ENCODE measurements around the gene PRUNE1.

The PRUNE1 gene

DNA sequence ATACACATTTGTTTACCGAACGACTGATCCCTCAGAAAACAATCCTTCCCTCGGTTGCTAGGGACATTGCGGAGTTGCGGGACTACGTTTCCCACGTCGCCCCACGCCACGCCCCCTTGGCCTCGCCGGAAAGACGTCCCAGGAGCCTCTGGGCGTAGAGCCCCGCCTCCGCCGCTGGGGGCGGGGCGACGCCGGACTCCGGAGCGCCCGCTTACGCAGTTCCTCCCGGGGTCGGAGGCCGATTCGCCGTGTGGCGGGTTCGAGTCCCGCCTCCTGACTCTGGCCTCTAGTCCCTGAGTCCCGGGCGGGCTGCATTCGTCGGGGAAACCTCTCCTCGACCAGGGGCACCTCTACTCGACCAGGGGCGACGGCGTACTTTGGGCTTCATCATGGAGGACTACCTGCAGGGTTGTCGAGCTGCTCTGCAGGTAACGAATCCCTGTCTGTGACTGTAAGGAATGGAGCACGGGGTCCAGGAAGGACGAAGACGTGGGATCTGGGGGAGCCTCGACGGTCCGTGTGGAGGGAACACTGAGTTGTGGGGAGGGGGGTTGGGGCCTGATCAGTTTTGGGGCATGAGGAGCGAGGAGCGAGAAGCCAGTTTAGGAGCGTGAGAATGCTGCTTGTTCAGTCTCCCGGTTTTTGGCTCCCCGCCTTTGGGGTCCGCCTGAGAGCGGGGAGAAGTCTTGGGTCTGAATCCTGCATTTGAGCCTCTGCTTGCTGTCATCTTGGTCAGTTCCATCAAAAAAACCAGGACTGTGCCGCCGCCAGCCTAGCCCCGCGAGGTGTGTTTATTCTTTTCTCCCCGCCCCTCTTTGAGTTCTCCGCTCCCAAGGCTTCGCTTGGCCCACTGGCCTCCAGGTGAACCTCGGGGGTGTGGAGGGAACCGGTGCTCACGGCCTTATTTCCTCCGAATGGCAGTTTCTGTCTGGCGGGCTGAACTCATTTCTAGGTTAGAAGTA lies at the start of gene PRUNE1:
Gene PRUNE1 (plus strand): TSS at position 206 of the 962 bp plus-strand sequence. CDS start 184 bp downstream, at position 390.
- DNase-seq (ENCODE audit: low read depth), result peak; percentile 90

- no peak for DNase-seq (ENCODE audit: low read depth)
These were observed 47.6 kb upstream of the PRUNE1 start for GRCh38 chr1:150960646-150961045.

- DNase-seq (ENCODE audit: low read depth), result no peak
These were observed 46.5 kb upstream of the PRUNE1 start for GRCh38 chr1:150961756-150962155.

- DNase-seq (ENCODE audit: low read depth), result no peak
These were observed 44.7 kb upstream of the PRUNE1 start for GRCh38 chr1:150963321-150964163.

DNA sequence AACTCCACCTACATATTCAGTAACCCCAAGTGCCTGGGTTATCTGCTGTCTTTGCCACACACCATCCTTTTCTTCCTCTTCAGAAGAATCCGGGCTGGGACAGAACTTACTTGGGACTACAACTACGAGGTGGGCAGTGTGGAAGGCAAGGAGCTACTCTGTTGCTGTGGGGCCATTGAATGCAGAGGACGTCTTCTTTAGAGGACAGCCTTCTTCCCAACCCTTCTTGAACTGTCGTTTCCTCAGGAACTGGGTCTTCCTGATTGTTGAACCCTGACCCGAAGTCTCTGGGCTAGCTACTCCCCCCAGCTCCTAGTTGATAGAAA lies 44.1 kb upstream of the PRUNE1 start:
- no peak for DNase-seq (ENCODE audit: low read depth)

- DNase-seq (ENCODE audit: low read depth), result no peak
These were observed 42.6 kb upstream of the PRUNE1 start for GRCh38 chr1:150965605-150966004.

GRCh38 chr1:150966011-150966410 lies 42.2 kb upstream of the PRUNE1 start:
- no peak for DNase-seq (ENCODE audit: low read depth)

- no peak for DNase-seq (ENCODE audit: low read depth)
These were observed 40.3 kb upstream of the PRUNE1 start for GRCh38 chr1:150967936-150968335.

GRCh38 chr1:150968491-150968890 lies 39.8 kb upstream of the PRUNE1 start:
- no peak for DNase-seq (ENCODE audit: low read depth)

- DNase-seq (ENCODE audit: low read depth), result no peak
These were observed 38.6 kb upstream of the PRUNE1 start for GRCh38 chr1:150969626-150970025.

DNA sequence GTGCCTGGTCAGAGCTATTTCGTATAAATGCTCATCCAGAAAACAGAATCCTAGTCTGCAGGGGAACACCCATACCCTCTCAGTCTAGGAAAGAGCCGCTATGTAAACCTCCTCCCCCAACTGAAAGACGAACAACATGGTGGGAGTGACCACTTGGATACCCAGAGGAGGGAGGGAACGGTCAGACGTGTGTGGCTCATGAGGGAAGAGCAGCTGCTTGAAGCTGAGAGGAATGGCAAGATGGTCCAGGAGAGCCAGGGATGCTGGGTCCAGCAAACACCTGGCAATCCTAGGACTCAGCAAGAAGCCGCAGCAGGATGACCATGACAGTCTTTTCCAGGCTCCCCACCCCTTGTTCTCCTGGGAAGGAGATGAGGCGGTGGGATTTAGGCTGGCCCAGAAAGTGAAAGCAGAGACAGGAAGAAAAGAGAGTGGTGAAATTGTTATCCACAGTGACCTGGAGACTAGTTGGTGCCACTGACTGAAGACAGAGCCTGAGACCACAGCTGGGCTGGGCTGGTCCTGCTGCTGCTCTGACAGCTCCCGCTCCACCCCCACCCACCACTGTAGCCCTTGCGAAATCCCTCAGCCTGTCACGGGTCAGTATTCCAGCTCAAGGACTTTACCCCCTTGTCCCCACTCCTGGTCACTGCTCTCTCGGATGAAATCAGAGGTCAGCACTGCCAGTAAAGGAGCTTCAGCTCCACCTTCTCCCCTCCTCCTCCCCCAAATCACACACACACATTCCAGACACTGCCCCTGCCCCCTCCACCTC lies 37.3 kb upstream of the PRUNE1 start:
- DNase-seq (ENCODE audit: low read depth), result no peak

GRCh38 chr1:150971583-150972416 lies 36.4 kb upstream of the PRUNE1 start:
- no peak for DNase-seq (ENCODE audit: low read depth)

GRCh38 chr1:150972417-150972940 lies 35.8 kb upstream of the PRUNE1 start:
- no peak for DNase-seq (ENCODE audit: low read depth)

- no peak for DNase-seq (ENCODE audit: low read depth)
These were observed 34.9 kb upstream of the PRUNE1 start for GRCh38 chr1:150973258-150973835.

DNA sequence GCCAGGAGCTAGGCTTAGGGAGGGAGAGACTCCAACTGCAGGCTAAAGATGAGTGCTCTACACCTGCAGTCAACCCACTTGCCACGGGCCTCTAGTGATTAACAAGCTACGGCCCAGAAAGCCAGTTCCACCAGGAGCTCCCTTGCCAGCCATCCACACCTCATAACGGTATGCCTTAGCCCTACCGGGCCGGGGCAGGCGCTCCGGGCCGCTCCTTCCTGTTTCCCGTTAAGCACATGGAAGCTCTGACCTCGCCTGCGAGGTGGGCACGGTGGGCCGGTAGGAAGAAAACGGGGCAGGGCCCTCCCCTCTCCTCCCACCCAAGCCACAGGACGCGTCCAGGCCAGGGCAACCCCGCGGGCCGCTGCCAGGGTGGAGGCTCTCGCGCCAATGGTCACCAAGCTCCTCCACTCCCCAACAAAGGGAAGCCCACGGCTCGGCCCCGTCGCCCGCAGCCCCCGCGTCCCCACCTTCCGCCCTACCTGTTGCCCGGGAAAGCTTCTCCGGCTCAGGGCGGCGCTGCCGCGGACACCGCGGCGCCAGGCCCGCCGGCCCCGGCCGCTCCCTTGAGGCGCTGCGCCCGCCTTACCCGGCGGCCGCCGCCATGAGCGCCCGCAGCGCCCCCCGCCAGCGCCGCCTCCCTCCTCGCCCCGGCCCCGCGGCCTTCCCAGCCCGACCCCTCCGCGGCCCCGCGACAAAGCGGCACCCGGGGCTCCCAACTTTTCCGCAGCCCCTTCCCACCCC lies 34.2 kb upstream of the PRUNE1 start:
- peak; percentile 20 for DNase-seq (ENCODE audit: low read depth)

DNA sequence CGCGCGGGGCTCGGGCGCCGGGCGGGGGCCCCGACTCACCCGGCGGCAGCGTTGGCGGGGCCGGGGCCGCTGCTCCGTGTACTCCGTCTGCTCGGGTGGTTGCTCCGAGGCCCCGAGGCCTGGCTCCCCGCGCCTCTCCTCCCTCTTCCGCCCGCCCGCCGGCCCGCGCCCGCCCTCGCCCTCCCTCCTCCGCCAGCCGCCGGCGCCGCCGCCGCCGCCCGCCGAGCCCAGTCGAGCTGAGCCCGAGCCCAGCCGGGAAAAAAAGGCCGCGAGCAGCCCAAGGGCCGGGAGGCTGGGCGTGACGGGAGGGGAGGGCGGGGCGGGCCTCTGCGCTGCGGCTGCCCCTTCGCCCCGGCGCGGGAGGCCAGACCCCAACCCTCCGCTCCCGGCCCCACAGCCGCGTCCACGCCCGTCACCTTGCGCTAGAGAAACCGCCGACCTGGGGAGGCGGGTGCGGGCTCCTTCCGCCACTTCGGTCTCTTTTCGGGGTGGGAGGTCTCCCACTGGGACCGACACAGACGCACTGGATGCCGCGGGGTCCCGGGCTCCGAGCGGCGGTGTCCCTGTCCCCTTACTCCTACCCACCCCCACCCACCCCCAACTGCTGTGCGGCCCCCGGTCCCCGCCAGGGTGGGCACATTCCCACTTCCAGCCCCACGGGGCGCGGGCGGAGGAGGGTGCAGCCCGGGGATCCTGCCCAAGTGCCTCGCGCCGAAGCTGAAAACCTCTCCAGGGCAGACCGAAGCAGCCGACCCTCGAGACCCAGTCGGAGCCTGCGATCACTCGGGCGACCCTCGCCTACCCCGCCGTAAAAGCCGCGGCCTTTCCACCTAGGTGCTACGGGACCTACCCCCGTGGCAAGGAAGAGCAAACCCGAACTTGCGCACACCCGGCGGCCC lies 33.4 kb upstream of the PRUNE1 start, which contains the start of gene CERS2:
Gene CERS2 (minus strand): TSS at position 256 of the 899 bp plus-strand sequence. CDS start 5,745 bp downstream, outside the sequence.
- peak; percentile 55 for DNase-seq (ENCODE audit: low read depth)

- no peak for DNase-seq (ENCODE audit: low read depth)
These were observed 31.8 kb upstream of the PRUNE1 start for GRCh38 chr1:150976401-150976821.

DNA sequence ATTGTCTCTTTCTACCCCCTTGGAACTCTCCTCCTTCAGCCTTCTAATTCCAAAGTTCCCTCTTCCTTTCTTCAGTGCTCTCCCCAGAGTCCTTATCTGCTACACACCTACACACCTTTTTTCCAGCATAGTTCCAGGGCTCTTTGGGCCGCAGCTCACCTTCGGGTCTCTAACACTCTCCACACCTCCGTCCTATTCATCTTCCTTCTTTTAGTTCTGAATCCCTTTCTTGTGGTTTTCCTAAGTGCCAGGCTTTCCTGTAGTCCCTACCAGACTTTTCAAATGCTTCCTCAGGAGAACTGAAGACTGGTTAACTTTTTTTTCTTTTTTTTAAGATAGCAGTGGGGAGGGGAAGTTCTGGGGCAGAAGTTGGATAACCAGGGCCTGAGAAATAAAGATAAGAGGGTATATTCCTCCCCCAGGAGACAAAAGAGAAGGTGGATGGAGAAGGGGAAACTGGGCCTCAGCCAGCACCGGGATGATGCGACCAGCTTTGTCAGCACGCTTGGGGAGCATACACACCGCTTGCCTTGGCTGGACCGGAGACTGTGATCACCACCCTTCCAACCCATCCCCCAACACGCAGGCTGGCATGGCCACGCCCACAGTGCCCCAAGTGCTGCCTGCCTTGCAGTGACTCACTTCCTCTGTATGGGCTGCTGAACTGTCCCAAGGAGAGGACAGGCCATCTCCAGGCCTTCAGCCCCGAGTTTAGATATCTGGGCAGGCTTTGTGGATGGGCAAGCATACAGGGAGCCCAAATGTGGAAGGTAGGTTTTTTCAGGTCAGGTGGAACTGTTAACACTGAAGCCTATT lies 31.2 kb upstream of the PRUNE1 start:
- peak; percentile 61 for DNase-seq (ENCODE audit: low read depth)

All from activated T-cell treated with anti-CD3 and anti-CD28 coated beads for 24 hours (primary cell).